HEK293 (cell line): ENCODE data around the gene GPR85.

Source experiments
- KLF9 ChIP-seq: fragments of 450-650 bp; formaldehyde crosslinking; IDR thresholded peaks from 2 replicates; pipeline ENCODE4 v1.5.1; 2016; ENCODE audit warnings: missing biosample characterization, missing genetic modification characterization, low read depth
- YY2 ChIP-seq: fragments of 450-650 bp; formaldehyde crosslinking; IDR thresholded peaks from 2 replicates; pipeline ENCODE4 v1.5.1; 2016; ENCODE audit warnings: missing biosample characterization, missing genetic modification characterization
- ZFP41 ChIP-seq: fragments of 450-650 bp; formaldehyde crosslinking; IDR thresholded peaks from 2 replicates; pipeline ENCODE4 v1.5.1; 2016; ENCODE audit warnings: missing biosample characterization, missing genetic modification characterization, borderline replicate concordance
- ZFP69B ChIP-seq: fragments of 450-650 bp; formaldehyde crosslinking; IDR thresholded peaks from 2 replicates; pipeline ENCODE4 v1.5.1; 2016; ENCODE audit warnings: missing biosample characterization, missing genetic modification characterization
- ZNF184 ChIP-seq: fragments of 450-650 bp; IDR thresholded peaks from 2 replicates; pipeline ENCODE4 v1.5.1; 2018; ENCODE audit warnings: missing biosample characterization, mild to moderate bottlenecking, missing genetic modification characterization
- ZNF214 ChIP-seq: fragments of 450-650 bp; formaldehyde crosslinking; IDR thresholded peaks from 2 replicates; pipeline ENCODE4 v1.5.1; 2017; ENCODE audit warnings: missing biosample characterization, mild to moderate bottlenecking, missing genetic modification characterization, borderline replicate concordance
- ZNF223 ChIP-seq: fragments of 450-650 bp; formaldehyde crosslinking; IDR thresholded peaks from 2 replicates; pipeline ENCODE4 v1.5.1; 2016; ENCODE audit warnings: missing biosample characterization, missing genetic modification characterization
- ZNF24 ChIP-seq: fragments of 450-650 bp; formaldehyde crosslinking; IDR thresholded peaks from 2 replicates; pipeline ENCODE4 v1.5.1; 2016; ENCODE audit warnings: missing biosample characterization, missing genetic modification characterization
- ZNF324 ChIP-seq: fragments of 450-650 bp; formaldehyde crosslinking; IDR thresholded peaks from 2 replicates; pipeline ENCODE4 v1.5.1; 2016; ENCODE audit warnings: missing biosample characterization, missing genetic modification characterization
- ZNF335 ChIP-seq: fragments of 450-650 bp; formaldehyde crosslinking; conservative IDR thresholded peaks from 2 replicates; pipeline ENCODE4 v1.5.1; 2016; ENCODE audit warnings: missing biosample characterization, missing genetic modification characterization
- ZNF366 ChIP-seq: fragments of 450-650 bp; formaldehyde crosslinking; conservative IDR thresholded peaks from 2 replicates; pipeline ENCODE4 v1.5.1; 2016; ENCODE audit warnings: missing biosample characterization, missing genetic modification characterization
- ZNF473 ChIP-seq: fragments of 450-650 bp; formaldehyde crosslinking; IDR thresholded peaks from 2 replicates; pipeline ENCODE4 v1.5.1; 2017; ENCODE audit warnings: missing biosample characterization, missing genetic modification characterization
- ZNF558 ChIP-seq: fragments of 450-650 bp; formaldehyde crosslinking; IDR thresholded peaks from 2 replicates; pipeline ENCODE4 v1.5.1; 2016; ENCODE audit warnings: missing biosample characterization, missing genetic modification characterization
- ZNF654 ChIP-seq: fragments of 450-650 bp; formaldehyde crosslinking; IDR thresholded peaks from 2 replicates; pipeline ENCODE4 v1.5.1; 2016; ENCODE audit warnings: low read depth, missing biosample characterization, missing genetic modification characterization
- ZNF658 ChIP-seq: fragments of 450-650 bp; formaldehyde crosslinking; IDR thresholded peaks from 2 replicates; pipeline ENCODE4; 2016; ENCODE audit warnings: missing biosample characterization, missing genetic modification characterization
- ZNF701 ChIP-seq: fragments of 450-650 bp; formaldehyde crosslinking; IDR thresholded peaks from 2 replicates; pipeline ENCODE4 v1.5.1; 2016; ENCODE audit warnings: missing biosample characterization, missing genetic modification characterization
- ZNF768 ChIP-seq: fragments of 450-650 bp; formaldehyde crosslinking; IDR thresholded peaks from 2 replicates; pipeline ENCODE4 v1.5.1; 2018; ENCODE audit warnings: missing biosample characterization, mild to moderate bottlenecking, missing genetic modification characterization
- ZNF785 ChIP-seq: fragments of 450-650 bp; formaldehyde crosslinking; IDR thresholded peaks from 2 replicates; pipeline ENCODE4 v1.5.1; 2016; ENCODE audit warnings: missing biosample characterization, missing genetic modification characterization
- ZNF843 ChIP-seq: fragments of 450-650 bp; formaldehyde crosslinking; IDR thresholded peaks from 2 replicates; pipeline ENCODE4 v1.5.1; 2016; ENCODE audit warnings: missing biosample characterization, missing genetic modification characterization
- ZXDB ChIP-seq: fragments of 450-650 bp; formaldehyde crosslinking; IDR thresholded peaks from 2 replicates; pipeline ENCODE4 v1.5.1; 2016; ENCODE audit warnings: missing biosample characterization, missing genetic modification characterization
- TF ChIP-seq, protein P1 (sequence below): fragments of 450-650 bp; formaldehyde crosslinking; IDR thresholded peaks from 2 replicates; pipeline ENCODE4 v1.5.1; 2016; ENCODE audit warnings: missing biosample characterization, missing genetic modification characterization
- TF ChIP-seq, protein P2 (sequence below): fragments of 450-650 bp; formaldehyde crosslinking; IDR thresholded peaks from 2 replicates; pipeline ENCODE4 v1.5.1; 2016; ENCODE audit warnings: missing biosample characterization, missing genetic modification characterization
- TF ChIP-seq, protein P3 (sequence below): fragments of 450-650 bp; formaldehyde crosslinking; IDR thresholded peaks from 2 replicates; pipeline ENCODE4 v1.5.1; 2017; ENCODE audit warnings: missing biosample characterization, missing genetic modification characterization
- TF ChIP-seq, protein P4 (sequence below): fragments of 450-650 bp; formaldehyde crosslinking; IDR thresholded peaks from 2 replicates; pipeline ENCODE4 v1.5.1; 2016; ENCODE audit warnings: missing biosample characterization, missing genetic modification characterization
- TF ChIP-seq, protein P5 (sequence below): fragments of 450-650 bp; formaldehyde crosslinking; IDR thresholded peaks from 2 replicates; pipeline ENCODE4 v1.5.1; 2017; ENCODE audit warnings: missing biosample characterization, missing genetic modification characterization
- TF ChIP-seq, protein P6 (sequence below): fragments of 450-650 bp; formaldehyde crosslinking; IDR thresholded peaks from 2 replicates; pipeline ENCODE4 v1.5.1; 2017; ENCODE audit warnings: missing biosample characterization, mild to moderate bottlenecking, missing genetic modification characterization, moderate library complexity
- TF ChIP-seq, protein P7 (sequence below): fragments of 450-650 bp; formaldehyde crosslinking; IDR thresholded peaks from 2 replicates; pipeline ENCODE4 v1.5.1; 2016; ENCODE audit warnings: missing biosample characterization, missing genetic modification characterization

Gene GPR85

DNA sequence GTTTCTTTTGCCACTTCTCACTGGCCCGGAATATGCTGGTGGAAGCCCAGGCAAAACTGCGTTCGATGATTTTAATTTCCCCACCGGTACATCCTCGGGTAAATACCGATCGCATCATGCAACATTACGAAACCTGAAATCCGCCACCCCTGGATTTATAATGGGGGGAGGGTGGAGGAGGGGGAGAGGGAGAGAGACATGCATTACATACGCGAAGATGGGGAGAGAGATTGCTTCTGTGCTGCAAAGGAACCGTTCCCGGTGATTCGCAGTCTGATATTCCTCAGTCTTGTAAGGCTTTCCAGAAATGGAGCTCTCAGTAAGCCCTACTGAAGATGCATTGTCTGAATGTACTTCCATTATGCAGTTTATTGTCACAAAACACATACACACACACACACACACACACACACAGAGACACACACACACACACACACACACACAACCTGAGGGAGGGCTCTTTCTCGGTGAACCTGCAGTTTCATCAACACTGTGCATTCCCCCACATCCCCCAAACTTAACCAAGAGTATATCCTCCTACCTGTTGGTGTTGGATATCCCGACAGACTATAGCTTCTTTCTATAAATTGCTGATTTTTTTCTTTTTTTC, 741 bp downstream of the GPR85 start (continued):
- TF ChIP-seq KLF9 (tag by site-specific recombination) (0 out of 2 replicates have a peak, but pooled peaks have one; percentile 10), ZNF658 (no peak), ZNF366 (tag by site-specific recombination) (peak; percentile 78), ZNF24 (tag by site-specific recombination) (0 out of 2 replicates have a peak, but pooled peaks have one; percentile 61), ZNF654 (tag by site-specific recombination) (no peak), YY2 (tag by site-specific recombination) (peak; percentile 42; the same call in 1 of the 2 replicates), ZNF184 (tag by site-specific recombination) (no peak), ZNF843 (tag by site-specific recombination) (peak; percentile 61; the same call in 1 of the 2 replicates), ZXDB (tag by site-specific recombination) (no peak), ZNF473 (tag by site-specific recombination) (no peak), ZFP41 (tag by site-specific recombination) (no peak), ZNF335 (tag by site-specific recombination) (peak; percentile 89), ZNF701 (tag by site-specific recombination) (peak; percentile 53; the same call in 1 of the 2 replicates), ZFP69B (tag by site-specific recombination) (peak; percentile 74; the same call in 1 of the 2 replicates), ZNF223 (0 out of 2 replicates have a peak, but pooled peaks have one; percentile 34), ZNF214 (tag by site-specific recombination) (no peak), ZNF558 (tag by site-specific recombination) (0 out of 2 replicates have a peak, but pooled peaks have one; percentile 19), ZNF785 (tag by site-specific recombination) (0 out of 2 replicates have a peak, but pooled peaks have one; percentile 84), ZNF324 (0 out of 2 replicates have a peak, but pooled peaks have one; percentile 56), ZNF768 (no peak)
- TF ChIP-seq, protein P1, sequence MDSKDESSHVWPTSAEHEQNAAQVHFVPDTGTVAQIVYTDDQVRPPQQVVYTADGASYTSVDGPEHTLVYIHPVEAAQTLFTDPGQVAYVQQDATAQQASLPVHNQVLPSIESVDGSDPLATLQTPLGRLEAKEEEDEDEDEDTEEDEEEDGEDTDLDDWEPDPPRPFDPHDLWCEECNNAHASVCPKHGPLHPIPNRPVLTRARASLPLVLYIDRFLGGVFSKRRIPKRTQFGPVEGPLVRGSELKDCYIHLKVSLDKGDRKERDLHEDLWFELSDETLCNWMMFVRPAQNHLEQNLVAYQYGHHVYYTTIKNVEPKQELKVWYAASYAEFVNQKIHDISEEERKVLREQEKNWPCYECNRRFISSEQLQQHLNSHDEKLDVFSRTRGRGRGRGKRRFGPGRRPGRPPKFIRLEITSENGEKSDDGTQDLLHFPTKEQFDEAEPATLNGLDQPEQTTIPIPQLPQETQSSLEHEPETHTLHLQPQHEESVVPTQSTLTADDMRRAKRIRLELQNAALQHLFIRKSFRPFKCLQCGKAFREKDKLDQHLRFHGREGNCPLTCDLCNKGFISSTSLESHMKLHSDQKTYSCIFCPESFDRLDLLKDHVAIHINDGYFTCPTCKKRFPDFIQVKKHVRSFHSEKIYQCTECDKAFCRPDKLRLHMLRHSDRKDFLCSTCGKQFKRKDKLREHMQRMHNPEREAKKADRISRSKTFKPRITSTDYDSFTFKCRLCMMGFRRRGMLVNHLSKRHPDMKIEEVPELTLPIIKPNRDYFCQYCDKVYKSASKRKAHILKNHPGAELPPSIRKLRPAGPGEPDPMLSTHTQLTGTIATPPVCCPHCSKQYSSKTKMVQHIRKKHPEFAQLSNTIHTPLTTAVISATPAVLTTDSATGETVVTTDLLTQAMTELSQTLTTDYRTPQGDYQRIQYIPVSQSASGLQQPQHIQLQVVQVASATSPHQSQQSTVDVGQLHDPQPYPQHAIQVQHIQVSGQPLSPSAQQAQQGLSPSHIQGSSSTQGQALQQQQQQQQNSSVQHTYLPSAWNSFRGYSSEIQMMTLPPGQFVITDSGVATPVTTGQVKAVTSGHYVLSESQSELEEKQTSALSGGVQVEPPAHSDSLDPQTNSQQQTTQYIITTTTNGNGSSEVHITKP, result peak; percentile 34; the same call in 1 of the 2 replicates
- TF ChIP-seq, protein P2, sequence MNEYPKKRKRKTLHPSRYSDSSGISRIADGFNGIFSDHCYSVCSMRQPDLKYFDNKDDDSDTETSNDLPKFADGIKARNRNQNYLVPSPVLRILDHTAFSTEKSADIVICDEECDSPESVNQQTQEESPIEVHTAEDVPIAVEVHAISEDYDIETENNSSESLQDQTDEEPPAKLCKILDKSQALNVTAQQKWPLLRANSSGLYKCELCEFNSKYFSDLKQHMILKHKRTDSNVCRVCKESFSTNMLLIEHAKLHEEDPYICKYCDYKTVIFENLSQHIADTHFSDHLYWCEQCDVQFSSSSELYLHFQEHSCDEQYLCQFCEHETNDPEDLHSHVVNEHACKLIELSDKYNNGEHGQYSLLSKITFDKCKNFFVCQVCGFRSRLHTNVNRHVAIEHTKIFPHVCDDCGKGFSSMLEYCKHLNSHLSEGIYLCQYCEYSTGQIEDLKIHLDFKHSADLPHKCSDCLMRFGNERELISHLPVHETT (tag by site-specific recombination), result peak; percentile 72
- TF ChIP-seq, protein P3, sequence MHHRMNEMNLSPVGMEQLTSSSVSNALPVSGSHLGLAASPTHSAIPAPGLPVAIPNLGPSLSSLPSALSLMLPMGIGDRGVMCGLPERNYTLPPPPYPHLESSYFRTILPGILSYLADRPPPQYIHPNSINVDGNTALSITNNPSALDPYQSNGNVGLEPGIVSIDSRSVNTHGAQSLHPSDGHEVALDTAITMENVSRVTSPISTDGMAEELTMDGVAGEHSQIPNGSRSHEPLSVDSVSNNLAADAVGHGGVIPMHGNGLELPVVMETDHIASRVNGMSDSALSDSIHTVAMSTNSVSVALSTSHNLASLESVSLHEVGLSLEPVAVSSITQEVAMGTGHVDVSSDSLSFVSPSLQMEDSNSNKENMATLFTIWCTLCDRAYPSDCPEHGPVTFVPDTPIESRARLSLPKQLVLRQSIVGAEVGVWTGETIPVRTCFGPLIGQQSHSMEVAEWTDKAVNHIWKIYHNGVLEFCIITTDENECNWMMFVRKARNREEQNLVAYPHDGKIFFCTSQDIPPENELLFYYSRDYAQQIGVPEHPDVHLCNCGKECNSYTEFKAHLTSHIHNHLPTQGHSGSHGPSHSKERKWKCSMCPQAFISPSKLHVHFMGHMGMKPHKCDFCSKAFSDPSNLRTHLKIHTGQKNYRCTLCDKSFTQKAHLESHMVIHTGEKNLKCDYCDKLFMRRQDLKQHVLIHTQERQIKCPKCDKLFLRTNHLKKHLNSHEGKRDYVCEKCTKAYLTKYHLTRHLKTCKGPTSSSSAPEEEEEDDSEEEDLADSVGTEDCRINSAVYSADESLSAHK, result peak; percentile 23; the same call in 1 of the 2 replicates
- TF ChIP-seq, protein P4, sequence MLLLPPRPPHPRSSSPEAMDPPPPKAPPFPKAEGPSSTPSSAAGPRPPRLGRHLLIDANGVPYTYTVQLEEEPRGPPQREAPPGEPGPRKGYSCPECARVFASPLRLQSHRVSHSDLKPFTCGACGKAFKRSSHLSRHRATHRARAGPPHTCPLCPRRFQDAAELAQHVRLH (tag by site-specific recombination), result 0 out of 2 replicates have a peak, but pooled peaks have one; percentile 57
- TF ChIP-seq, protein P5, sequence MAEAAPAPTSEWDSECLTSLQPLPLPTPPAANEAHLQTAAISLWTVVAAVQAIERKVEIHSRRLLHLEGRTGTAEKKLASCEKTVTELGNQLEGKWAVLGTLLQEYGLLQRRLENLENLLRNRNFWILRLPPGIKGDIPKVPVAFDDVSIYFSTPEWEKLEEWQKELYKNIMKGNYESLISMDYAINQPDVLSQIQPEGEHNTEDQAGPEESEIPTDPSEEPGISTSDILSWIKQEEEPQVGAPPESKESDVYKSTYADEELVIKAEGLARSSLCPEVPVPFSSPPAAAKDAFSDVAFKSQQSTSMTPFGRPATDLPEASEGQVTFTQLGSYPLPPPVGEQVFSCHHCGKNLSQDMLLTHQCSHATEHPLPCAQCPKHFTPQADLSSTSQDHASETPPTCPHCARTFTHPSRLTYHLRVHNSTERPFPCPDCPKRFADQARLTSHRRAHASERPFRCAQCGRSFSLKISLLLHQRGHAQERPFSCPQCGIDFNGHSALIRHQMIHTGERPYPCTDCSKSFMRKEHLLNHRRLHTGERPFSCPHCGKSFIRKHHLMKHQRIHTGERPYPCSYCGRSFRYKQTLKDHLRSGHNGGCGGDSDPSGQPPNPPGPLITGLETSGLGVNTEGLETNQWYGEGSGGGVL (tag by site-specific recombination), result peak; percentile 99
- TF ChIP-seq, protein P6, sequence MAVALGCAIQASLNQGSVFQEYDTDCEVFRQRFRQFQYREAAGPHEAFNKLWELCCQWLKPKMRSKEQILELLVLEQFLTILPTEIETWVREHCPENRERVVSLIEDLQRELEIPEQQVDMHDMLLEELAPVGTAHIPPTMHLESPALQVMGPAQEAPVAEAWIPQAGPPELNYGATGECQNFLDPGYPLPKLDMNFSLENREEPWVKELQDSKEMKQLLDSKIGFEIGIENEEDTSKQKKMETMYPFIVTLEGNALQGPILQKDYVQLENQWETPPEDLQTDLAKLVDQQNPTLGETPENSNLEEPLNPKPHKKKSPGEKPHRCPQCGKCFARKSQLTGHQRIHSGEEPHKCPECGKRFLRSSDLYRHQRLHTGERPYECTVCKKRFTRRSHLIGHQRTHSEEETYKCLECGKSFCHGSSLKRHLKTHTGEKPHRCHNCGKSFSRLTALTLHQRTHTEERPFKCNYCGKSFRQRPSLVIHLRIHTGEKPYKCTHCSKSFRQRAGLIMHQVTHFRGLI (tag by site-specific recombination), result no peak
- TF ChIP-seq, protein P7, sequence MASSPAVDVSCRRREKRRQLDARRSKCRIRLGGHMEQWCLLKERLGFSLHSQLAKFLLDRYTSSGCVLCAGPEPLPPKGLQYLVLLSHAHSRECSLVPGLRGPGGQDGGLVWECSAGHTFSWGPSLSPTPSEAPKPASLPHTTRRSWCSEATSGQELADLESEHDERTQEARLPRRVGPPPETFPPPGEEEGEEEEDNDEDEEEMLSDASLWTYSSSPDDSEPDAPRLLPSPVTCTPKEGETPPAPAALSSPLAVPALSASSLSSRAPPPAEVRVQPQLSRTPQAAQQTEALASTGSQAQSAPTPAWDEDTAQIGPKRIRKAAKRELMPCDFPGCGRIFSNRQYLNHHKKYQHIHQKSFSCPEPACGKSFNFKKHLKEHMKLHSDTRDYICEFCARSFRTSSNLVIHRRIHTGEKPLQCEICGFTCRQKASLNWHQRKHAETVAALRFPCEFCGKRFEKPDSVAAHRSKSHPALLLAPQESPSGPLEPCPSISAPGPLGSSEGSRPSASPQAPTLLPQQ (tag by site-specific recombination), result peak; percentile 75
